HG02678 (cell line): ENCODE results near the gene ANXA8.
"Not testable (repeated sequence)": the region's sequence is repeated elsewhere in the genome, so short reads cannot be mapped to it uniquely, and the experiment has no call there.

Experiments used
- ATAC-seq: cut with Tn5 transposase; IDR thresholded peaks from one replicate; pipeline ENCODE4 v1.9.1; 2021; ENCODE audit warnings: mild to moderate bottlenecking, moderate library complexity; ENCODE audit not compliant: unreplicated experiment

The ANXA8 gene

GRCh38 chr10:47465216-47465917 is 18.5 kb downstream of the ANXA8 start:
- ATAC-seq, result not testable (repeated sequence)

- not testable (repeated sequence) for ATAC-seq
Measured at GRCh38 chr10:47462577-47463358, 21.1 kb downstream of the ANXA8 start.

- ATAC-seq, result peak; percentile 63
Measured at GRCh38 chr10:47461261-47461687, 22.6 kb downstream of the ANXA8 start.

- ATAC-seq, result no peak
Measured at GRCh38 chr10:47458466-47459154, 25.3 kb downstream of the ANXA8 start.

GRCh38 chr10:47457826-47458225 is 26.1 kb downstream of the ANXA8 start:
- no peak for ATAC-seq

GRCh38 chr10:47457528-47457820 is 26.4 kb downstream of the ANXA8 start:
- ATAC-seq, result no peak

- no peak for ATAC-seq
Measured at GRCh38 chr10:47456794-47457527, 27.0 kb downstream of the ANXA8 start.

GRCh38 chr10:47456079-47456785 is 27.7 kb downstream of the ANXA8 start:
- ATAC-seq, result no peak

GRCh38 chr10:47455350-47456078 is 28.4 kb downstream of the ANXA8 start:
- not testable (repeated sequence) for ATAC-seq

GRCh38 chr10:47454780-47455058 is 29.2 kb downstream of the ANXA8 start:
- no peak for ATAC-seq

GRCh38 chr10:47454008-47454779 is 29.7 kb downstream of the ANXA8 start:
- ATAC-seq, result no peak

GRCh38 chr10:47453141-47454007 is 30.5 kb downstream of the ANXA8 start:
- ATAC-seq, result no peak

- no peak for ATAC-seq
Measured at GRCh38 chr10:47452495-47453140, 31.3 kb downstream of the ANXA8 start.

GRCh38 chr10:47451998-47452494 is 31.9 kb downstream of the ANXA8 start:
- ATAC-seq, result no peak

- ATAC-seq, result no peak
Measured at GRCh38 chr10:47451273-47451997, 32.5 kb downstream of the ANXA8 start.

GRCh38 chr10:47450442-47450841 is 33.5 kb downstream of the ANXA8 start:
- no peak for ATAC-seq

- no peak for ATAC-seq
Measured at GRCh38 chr10:47449979-47450378, 33.9 kb downstream of the ANXA8 start.
